ENCODE results near the gene DHX57.
"Not testable (repeated sequence)": the region's sequence is repeated elsewhere in the genome, so short reads cannot be mapped to it uniquely, and the experiment has no call there.

Gene DHX57

DNA sequence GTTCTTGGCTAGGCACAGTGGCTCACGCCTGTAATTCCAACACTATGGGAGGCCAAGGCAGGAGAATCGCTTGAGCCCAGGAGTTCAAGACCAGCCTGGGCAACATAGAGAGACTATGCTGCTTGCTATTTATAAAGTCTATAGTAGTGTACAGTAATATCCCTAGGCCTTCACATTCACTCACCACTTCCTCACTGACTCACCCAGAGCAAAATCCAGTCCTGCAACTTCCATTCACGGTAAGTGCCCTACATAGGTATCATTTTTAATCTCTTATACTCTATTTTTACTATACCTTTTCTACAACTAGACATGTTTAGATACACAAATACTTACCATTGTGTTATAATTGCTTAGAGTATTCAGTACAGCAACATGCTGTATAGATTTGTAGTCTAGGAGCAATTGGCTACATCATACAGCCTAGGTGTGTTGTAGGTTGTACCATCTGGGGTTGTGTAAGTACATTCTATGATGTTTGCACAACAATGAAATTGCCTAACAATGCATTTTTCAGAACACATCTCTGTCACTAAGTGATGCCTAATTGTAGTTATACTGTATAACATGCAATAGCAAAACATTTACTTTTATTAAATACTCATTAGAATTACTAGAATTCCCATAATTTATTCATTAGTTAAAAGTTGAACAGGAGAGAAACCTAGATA lies 8.8 kb downstream of the DHX57 start:
- DNase-seq = no peak

DNA sequence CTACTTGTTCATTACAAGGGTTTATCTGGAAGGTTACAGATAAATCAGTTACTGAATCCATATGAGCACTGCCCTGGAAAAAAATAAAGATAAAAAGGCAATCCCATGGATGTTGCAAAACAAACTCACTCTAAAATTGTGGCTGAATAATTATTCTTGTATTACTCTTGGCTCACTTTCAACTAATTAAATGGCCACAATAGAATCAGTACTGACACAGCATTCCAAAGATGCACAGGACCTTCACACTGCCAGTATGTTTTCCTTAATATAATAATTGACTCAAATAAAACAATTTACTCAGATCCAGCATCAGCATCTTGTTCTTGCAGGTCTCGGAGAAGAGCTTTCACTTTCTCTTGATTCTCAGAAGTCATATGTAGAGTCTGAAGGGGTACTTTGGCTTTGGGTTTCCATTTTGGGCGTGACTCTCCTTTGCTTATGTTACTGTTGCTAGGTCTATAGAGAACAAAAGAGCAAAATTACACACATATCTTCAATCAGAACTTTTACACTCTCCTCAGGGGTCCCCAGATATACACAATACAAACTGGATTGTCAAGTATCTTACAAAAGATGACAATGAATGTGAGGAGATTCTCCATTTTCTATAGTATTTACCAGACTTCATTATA lies 12.6 kb downstream of the DHX57 start:
- no peak for DNase-seq

DNA sequence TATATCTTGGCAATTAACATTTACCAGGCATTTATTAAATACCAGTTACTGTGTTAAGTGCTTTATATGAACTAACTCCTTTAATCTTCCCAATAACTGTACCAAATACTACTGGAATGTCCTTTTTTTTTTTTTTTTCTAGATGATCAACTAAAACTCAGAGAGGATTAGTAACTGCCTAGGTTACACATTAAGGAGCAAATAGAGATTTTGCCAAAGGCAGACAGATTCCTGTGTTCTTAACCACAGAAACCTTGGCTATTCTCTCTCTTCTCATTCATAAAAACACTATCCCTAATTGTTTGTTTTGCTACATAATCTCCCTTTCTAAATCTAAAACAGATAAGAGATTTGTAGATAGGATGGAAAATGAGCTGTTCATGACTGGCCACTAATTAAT lies 13.3 kb downstream of the DHX57 start:
- DNase-seq = no peak

DNA sequence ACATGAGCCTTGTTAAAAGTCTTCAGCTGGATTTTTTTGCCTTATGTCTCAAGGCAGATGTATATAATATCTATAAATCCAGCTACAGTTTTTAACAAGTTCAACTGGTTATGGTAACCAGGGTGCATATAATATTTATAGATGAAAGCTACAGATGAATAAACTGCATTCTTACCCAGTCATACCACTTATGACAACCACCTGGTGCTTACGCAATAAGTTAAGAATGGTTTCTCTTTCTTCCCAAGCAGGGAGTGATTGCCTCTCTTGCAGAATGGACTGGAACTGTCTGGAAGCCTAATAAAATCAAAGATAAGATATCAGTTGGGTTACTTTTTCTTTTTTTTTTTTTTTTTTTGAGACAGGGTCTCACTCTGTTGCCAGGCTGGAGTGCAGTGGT lies 19.6 kb downstream of the DHX57 start:
- no peak for DNase-seq

GRCh38 chr2:38850045-38850444 lies 25.7 kb downstream of the DHX57 start:
- DNase-seq = no peak

DNA sequence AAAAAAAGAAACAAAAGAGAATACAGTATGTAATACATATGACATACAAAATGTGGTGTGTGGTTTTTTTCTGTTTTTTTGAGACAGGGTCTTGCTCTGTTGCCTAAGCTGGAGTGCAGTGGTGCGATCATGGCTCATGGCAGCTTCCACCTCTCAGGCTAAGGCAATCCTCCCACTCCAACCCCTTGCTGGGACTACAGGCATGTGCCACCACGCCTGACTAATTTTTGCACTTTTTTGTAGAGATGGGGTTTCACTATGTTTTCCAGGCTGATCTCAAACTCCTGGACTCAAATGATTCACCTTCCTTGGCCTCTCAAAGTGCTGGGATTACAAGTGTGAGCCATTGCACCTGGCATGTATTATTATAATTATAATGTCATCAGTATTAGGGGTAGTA lies 38.9 kb downstream of the DHX57 start:
- no peak for DNase-seq

DNA sequence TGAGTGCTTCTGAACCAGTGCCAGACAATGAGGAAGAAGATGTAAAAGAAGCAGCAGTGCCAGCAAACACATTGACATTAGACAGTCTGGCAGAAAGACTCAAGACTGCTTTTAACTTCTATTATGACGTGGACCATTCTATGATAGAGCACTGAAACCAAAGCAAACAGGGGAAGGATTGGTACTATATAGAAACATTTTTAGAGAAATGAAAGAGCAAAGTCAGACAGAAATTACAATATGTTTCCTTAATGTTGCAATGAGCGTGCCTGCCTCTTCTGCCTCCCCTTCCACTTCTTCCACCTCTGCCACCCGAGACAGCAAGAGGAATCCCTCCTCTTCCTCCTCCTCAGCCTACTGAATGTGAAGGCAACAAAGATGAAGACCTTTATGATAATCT lies 39.7 kb downstream of the DHX57 start:
- DNase-seq = no peak

DNA sequence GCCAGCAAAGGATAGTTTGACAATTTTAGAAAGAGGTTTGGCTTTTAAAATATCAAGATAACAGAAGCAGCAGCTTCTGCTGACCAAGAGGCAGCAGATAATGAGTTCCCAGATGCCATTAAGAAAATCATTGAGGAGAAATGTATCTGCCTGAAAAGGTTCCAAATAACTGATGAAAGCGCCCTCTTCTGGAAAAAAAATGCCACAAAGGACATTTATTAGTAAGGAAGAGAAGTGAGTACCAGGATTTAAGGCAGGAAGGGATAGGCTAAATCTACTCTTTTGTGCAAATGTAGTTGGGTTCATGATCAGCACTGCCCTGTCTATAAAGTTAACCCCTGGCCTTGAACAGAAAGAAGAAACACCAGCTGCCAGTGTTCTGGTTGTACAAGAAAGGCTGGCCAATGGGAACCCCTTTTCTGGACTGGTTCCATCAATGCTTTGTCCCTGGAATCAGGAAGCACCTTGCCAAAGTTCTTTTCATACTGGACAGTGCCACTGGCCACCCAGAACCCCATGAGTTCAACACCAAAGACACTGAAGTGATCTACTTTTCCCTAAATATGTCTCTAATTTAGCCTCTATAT lies 40.6 kb downstream of the DHX57 start:
- peak; percentile 5 for DNase-seq

DNA sequence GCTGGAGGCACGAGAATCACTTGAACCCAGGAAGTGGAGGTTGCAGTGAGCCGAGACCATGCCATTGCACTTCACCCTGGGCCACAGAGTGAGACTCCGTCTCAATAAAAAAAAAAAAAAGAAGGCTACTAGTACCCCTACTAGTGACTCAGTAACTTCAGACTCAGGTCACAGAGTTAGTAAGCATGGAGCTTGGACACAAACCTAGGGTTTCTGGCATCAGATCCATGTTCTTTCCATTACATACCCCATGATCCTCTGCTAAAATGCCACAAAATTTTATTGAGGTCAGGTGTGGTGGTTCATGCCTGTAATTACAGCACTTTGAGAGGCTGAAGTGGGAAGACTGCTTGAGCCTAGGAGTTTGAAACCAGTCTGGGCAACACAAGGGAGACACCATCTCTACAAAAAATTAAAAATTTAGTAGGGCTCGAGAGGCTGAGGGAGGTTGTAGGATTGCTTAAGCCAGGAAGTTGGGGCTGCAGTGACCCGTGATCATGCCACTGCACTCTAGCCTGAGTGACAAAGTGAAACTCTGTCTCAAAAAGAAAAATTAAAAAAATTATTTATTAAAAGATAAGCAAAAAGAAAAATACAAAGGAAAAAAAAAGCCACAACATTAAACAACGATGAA lies 45.1 kb downstream of the DHX57 start:
- no peak for DNase-seq

DNA sequence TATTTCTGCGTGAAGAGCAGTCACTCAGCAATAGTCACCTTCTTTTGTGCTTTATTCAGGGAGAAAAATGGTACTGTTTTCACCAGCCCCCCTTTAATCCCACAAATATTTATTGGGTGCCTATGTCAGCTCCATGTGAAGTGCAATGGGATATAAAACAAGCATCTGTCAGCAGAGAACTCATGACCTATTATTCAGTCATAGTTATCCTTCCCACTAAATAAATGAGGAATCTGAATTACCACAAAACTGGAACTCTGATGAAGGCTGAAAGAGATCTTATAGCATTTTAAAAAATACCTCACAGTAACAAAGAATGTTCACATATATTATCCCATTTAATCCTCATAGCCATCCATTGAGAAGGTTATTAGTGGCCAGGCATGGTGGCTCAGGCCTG lies 45.8 kb downstream of the DHX57 start:
- DNase-seq = no peak

DNA sequence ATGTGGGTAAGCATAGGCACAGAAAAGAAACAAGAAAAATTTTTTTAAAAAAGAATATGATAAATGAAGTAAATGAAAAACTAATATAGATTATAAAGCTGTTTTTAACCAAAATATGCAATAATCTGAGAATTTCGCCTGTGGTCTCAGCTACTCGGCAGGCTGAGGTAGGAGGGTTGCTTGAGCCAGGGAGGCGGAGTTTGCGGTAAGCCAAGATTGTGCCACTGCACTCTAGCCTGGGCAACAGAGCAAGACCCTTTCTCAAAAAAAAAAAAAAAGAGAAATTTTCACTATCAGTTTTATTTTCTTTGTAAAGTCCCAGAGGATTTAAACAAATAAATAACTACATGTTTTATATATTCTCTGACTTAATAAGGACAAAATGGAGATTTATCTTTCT lies 47.3 kb downstream of the DHX57 start:
- no peak for DNase-seq

DNA sequence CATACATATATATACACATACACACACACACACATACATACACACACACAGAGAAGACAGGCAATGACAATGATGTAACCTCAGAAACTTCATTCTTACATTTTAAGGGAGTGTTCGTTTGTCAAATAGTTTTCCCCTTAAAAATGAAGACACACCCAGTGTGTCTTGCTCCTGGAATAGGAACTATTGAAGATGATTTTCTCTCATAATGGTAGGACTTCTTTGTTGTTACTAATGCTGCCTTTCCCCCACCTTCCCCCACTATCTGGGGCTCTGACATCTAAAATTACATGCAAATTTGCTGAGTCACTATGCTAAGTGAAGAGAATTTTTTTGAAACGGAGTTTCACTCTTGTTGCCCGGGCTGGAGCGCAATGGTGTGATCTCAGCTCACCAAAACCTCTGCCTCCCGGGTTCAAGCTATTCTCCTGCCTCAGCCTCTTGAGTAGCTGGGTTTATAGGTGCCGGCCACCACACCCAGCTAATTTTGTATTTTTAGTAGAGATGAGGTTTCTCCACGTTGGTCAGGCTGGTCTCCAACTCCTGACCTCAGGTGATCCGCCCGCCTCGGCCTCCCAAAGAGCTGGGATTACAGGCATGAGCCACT lies 48.1 kb downstream of the DHX57 start:
- DNase-seq = not testable (repeated sequence)

DNA sequence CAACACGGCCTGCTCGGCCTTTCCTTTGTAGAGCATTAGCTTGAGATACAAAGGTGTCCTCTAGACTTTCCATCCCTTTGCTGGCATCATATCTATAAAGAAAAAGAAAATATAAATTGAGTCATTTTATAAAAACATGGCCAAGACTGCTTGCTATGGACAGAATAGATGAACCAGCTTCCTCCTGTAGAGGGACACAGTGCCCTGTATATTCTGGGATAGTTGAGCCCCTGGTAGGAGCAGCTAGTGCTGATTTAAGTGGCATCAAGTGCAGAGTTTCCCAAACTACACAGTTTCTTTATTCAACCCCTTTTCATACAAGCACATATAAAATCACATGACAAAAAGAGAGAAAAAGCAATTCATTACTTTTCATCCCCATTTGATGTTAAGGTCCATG lies 49.8 kb downstream of the DHX57 start:
- no peak for DNase-seq

DNA sequence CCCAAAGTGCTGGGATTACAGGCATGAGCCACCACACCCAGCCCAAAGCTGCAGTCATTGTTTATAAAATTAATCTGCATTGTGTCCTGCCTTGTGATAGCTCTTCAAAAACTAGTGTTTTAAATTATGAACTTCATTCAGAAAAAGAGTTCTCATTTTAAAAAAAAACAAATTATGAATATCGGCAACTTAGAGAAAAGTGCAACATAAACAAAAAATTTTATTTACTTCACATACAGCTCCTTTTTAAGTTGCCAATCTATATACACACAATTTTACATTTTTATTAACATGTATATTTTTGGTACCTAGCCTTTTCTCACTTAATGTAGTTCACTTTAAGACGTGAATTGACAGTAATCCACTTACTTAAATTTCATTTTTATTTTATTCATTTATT lies 50.8 kb downstream of the DHX57 start:
- DNase-seq = no peak

DNA sequence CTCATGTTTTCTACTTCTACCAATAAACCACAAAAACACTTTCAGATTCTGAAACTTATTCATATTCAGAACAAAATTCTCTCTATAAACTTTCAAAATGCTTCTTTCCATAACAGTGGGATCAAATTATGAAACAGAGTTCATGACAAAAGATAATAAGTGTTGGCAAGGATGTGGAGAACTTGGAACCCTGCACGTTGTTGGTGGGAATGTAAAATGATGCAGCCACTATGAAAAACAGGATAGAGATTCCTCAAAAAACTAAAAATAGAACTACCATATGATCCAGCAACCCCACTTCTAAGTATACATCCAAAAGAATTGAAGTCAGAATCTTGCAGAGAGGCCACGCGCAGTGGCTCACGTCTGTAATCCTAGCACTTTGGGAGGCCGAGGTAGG lies 52.3 kb downstream of the DHX57 start:
- DNase-seq = no peak

GRCh38 chr2:38818565-38818964 lies 57.2 kb downstream of the DHX57 start:
- DNase-seq = no peak

DNA sequence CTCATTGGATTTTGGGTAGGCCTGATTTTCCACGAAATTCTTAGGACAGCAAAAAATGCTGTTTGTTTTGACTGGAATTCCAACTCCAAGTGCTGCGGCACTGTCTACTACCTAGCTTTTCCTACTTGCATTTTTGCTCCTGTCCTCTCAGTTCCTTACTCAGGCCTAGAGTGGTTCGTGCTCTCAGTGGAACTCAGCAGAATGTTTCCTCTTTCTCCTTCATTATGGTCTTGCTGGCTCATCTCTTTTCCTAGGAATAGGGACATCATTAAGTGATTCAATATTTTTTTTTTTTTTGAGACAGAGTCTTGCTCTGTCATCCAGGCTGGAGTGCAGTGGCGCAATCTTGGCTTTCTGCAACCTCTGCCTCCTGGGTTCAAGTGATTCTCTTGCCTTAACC lies 59.8 kb downstream of the DHX57 start:
- DNase-seq = no peak

DNA sequence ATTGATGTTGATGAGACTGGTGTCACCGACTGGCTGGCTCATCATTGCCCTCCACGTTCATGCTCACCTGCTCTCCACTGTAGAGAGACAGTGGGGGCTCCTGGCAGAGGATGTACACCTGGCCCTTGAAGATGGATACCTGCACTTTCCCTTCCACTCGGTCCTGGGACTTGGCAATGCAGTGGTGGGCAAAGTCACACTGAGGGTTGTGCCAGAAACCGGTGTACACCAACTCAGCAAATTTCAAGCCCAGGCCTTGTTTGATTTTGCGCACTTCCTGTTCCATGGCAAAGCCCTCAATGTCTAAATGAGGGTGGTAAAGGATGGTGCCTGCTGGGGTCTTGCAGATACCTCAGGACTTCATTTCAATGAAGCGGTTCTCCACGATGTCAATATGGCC lies 65.2 kb downstream of the DHX57 start:
- no peak for DNase-seq

DNA sequence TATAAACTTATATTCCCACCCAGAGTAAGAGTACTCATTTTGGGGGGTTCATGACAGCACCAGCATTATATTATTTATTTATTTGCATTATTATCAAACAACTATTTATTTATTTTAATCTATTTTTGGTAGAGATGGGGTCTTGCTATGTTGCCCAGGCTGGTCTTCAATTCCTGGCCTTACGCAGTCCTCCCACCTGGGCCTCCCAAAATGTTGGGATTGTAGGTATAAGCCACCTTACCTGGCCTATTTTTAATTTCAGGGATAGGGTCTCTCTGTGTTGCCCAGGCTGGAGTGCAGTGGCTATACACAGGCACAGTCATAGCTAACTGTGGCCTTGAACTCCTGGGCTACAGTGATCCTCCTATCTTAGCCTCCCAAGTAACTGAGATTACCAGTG lies 67.1 kb downstream of the DHX57 start:
- no peak for DNase-seq

DNA sequence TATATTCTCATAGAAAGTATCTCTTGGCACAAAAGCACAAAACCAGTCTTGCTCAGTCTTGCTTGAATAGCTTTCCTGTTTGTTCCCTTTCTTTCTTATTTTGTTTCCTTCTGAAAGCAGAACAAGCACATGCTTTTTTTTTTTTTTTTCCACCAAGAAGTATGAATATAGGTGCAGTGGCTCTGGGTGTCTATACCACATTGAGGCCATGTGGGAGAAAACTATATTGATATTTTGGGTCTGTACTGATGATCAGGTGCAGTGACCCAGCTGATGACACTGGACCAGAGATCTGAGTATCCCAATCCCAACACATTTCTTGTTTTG lies 69.0 kb downstream of the DHX57 start:
- DNase-seq = no peak

- no peak for DNase-seq
Observed at GRCh38 chr2:38806015-38806732, 69.6 kb downstream of the DHX57 start.

- DNase-seq = no peak
Observed at GRCh38 chr2:38797953-38798352, 77.8 kb downstream of the DHX57 start.

GRCh38 chr2:38797250-38797676 lies 78.5 kb downstream of the DHX57 start:
- DNase-seq = no peak
